IMR-90 (cell line): ENCODE measurements around the gene KCNT2.

ENCODE experiments used
- BHLHE40 ChIP-seq: fragments of 150-350 bp; IDR thresholded peaks from 2 replicates; pipeline ENCODE4 v1.6.1; 2016; ENCODE audit warnings: mild to moderate bottlenecking, low read depth, low read length
- CEBPB ChIP-seq: IDR thresholded peaks from 2 replicates; pipeline ENCODE4 v1.6.1; 2012; ENCODE audit warnings: low read depth, low read length, improper control_type of control experiment
- FOS ChIP-seq: fragments of 150-350 bp; IDR thresholded peaks from 2 replicates; pipeline ENCODE4 v1.6.1; 2016; ENCODE audit warnings: low read depth, low read length
- NFE2L2 ChIP-seq: fragments of 150-350 bp; IDR thresholded peaks from 2 replicates; pipeline ENCODE4 v1.6.1; 2016; ENCODE audit warnings: low read depth, mild to moderate bottlenecking, low read length
- POLR2A ChIP-seq: IDR thresholded peaks from 2 replicates; pipeline ENCODE4 v1.6.1; 2012; ENCODE audit warnings: mild to moderate bottlenecking, low read depth, low read length
- RAD21 ChIP-seq: IDR thresholded peaks from 2 replicates; pipeline ENCODE4 v1.6.1; 2012; ENCODE audit warnings: low read length, improper control_type of control experiment
- SMC3 ChIP-seq: fragments of 150-350 bp; IDR thresholded peaks from 2 replicates; pipeline ENCODE4 v1.6.1; 2016; ENCODE audit warnings: low read depth, mild to moderate bottlenecking, antibody characterized with exemption, low read length, moderate library complexity
- TF ChIP-seq, protein P1 (sequence below): conservative IDR thresholded peaks from 2 replicates; pipeline ENCODE4 v1.5.1; 2012; ENCODE audit warnings: mild to moderate bottlenecking, low read depth, low read length, improper control_type of control experiment
- TF ChIP-seq, protein P2 (sequence below): fragments of 150-350 bp; IDR thresholded peaks from 2 replicates; pipeline ENCODE4 v1.6.1; 2017; ENCODE audit warnings: mild to moderate bottlenecking, antibody characterized with exemption, low read length, low read depth

DNA sequence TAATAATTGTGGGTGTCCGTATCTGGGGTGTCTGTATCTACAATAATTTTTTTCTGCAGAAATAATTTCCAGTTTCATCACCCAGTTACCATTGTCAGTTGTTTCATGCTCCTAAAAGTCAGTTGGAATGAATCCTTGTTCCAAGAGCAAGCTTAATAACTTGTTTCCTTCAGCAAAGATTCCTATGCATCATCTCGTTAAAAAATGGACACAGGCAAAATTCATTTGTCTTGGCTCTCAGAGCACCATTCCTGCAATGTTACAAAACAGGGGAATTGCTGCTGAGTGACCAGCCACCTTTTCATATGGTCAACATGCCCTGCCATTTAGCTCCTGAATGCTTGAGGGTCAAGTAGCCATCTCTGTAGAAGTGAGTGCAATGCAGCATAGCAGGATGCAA lies 393.4 kb downstream of the KCNT2 start:
- TF ChIP-seq, protein P1, sequence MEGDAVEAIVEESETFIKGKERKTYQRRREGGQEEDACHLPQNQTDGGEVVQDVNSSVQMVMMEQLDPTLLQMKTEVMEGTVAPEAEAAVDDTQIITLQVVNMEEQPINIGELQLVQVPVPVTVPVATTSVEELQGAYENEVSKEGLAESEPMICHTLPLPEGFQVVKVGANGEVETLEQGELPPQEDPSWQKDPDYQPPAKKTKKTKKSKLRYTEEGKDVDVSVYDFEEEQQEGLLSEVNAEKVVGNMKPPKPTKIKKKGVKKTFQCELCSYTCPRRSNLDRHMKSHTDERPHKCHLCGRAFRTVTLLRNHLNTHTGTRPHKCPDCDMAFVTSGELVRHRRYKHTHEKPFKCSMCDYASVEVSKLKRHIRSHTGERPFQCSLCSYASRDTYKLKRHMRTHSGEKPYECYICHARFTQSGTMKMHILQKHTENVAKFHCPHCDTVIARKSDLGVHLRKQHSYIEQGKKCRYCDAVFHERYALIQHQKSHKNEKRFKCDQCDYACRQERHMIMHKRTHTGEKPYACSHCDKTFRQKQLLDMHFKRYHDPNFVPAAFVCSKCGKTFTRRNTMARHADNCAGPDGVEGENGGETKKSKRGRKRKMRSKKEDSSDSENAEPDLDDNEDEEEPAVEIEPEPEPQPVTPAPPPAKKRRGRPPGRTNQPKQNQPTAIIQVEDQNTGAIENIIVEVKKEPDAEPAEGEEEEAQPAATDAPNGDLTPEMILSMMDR, result no peak
- TF ChIP-seq CEBPB (no peak), POLR2A (no peak), SMC3 (no peak), RAD21 (no peak), NFE2L2 (no peak), BHLHE40 (no peak), FOS (no peak)
- TF ChIP-seq, protein P2, sequence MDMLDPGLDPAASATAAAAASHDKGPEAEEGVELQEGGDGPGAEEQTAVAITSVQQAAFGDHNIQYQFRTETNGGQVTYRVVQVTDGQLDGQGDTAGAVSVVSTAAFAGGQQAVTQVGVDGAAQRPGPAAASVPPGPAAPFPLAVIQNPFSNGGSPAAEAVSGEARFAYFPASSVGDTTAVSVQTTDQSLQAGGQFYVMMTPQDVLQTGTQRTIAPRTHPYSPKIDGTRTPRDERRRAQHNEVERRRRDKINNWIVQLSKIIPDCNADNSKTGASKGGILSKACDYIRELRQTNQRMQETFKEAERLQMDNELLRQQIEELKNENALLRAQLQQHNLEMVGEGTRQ, result no peak
